DND-41 (cell line): ENCODE results near the gene CLEC5A.

Source experiments
- ATAC-seq: fragments of 200-7000 bp; cut with Tn5 transposase; 3 replicates; pipeline ENCODE4 v1.9.1; 2021; ENCODE audit warnings: low read depth; ENCODE audit not compliant: insufficient read depth
- DNase-seq: peaks from one replicate; pipeline ENCODE4 v3.0.0-alpha.2; 2020
- H2AFZ ChIP-seq: 2 replicates; pipeline ENCODE4 v1.6.0; 2012; ENCODE audit warnings: low read depth, low read length
- H3K27ac ChIP-seq: 2 replicates; pipeline ENCODE4 v1.5.1; 2012; ENCODE audit warnings: low read length, inconsistent platforms
- H3K27me3 ChIP-seq: fragments of 200-600 bp; sonication (generic); 2 replicates; pipeline ENCODE4 v1.6.0; 2012; ENCODE audit warnings: low read length, mild to moderate bottlenecking, inconsistent platforms; ENCODE audit not compliant: insufficient read depth, poor library complexity
- H3K36me3 ChIP-seq: 2 replicates; pipeline ENCODE4 v1.5.1; 2012; ENCODE audit warnings: low read length, inconsistent platforms; ENCODE audit not compliant: insufficient read depth
- H3K4me1 ChIP-seq: 2 replicates; pipeline ENCODE4 v1.5.1; 2012; ENCODE audit warnings: mild to moderate bottlenecking, low read length; ENCODE audit not compliant: insufficient read depth
- H3K4me2 ChIP-seq: 2 replicates; pipeline ENCODE4 v1.6.0; 2012; ENCODE audit warnings: mild to moderate bottlenecking, moderate library complexity, low read length, inconsistent platforms; ENCODE audit not compliant: insufficient read depth
- H3K4me3 ChIP-seq, 2 experiments: fragments of 200-600 bp in 1 of 2; shearing (Covaris generic) in 1 of 2; 2 replicates each; pipeline ENCODE4 v1.5.1; 2012 to 2016; ENCODE audit warnings: inconsistent platforms in 2 of 2, low read length in 2 of 2, mild to moderate bottlenecking in 2 of 2, low read depth in 1 of 2, moderate library complexity in 1 of 2
- H3K79me2 ChIP-seq: 2 replicates; pipeline ENCODE4 v1.6.0; 2012; ENCODE audit warnings: low read length, inconsistent platforms; ENCODE audit not compliant: insufficient read depth
- H3K9ac ChIP-seq: 2 replicates; pipeline ENCODE4 v1.6.0; 2012; ENCODE audit warnings: low read depth, mild to moderate bottlenecking, inconsistent platforms, low read length, moderate library complexity
- H3K9me3 ChIP-seq: 2 replicates; pipeline ENCODE4 v1.5.1; 2012; ENCODE audit warnings: low read length, moderate library complexity, mild to moderate bottlenecking, inconsistent platforms; ENCODE audit not compliant: insufficient read depth, severe bottlenecking
- H4K20me1 ChIP-seq: 2 replicates; pipeline ENCODE4 v1.6.0; 2012; ENCODE audit warnings: low read length; ENCODE audit not compliant: insufficient read depth
- CTCF ChIP-seq: IDR thresholded peaks from 2 replicates; pipeline ENCODE4 v1.5.1; 2012; ENCODE audit warnings: borderline replicate concordance, low read length, moderate library complexity, mild to moderate bottlenecking; ENCODE audit not compliant: poor library complexity, severe bottlenecking; ENCODE audit errors: extremely low read depth
- EZH2 ChIP-seq: IDR thresholded peaks from 3 replicates; pipeline ENCODE4 v1.6.1; 2012; ENCODE audit warnings: borderline replicate concordance, low read depth, mild to moderate bottlenecking, moderate library complexity, low read length, inconsistent platforms; ENCODE audit not compliant: severe bottlenecking

The CLEC5A gene

GRCh38 chr7:141979568-141979967 lies 32.8 kb upstream of the CLEC5A start:
- no peak overlapping the region for H3K4me3 ChIP-seq
- no peak for ATAC-seq
- H3K4me1 ChIP-seq: peaks cover 11% of the 10 kb centered on the region
- H3K9me3 ChIP-seq: no peaks in the 10 kb centered on the region
- no peaks in the 10 kb centered on the region for H3K27me3 ChIP-seq
- no peaks in the 10 kb centered on the region for H4K20me1 ChIP-seq
- no peaks in the 10 kb centered on the region for H3K79me2 ChIP-seq
- TF ChIP-seq EZH2 (no peak), CTCF (no peak)
- H3K9ac ChIP-seq: no peak overlapping the region
- no peak overlapping the region for H2AFZ ChIP-seq
- H3K27ac ChIP-seq: no peak overlapping the region
- no peak for DNase-seq
- H3K36me3 ChIP-seq: no peaks in the 10 kb centered on the region
- no peak overlapping the region for H3K4me2 ChIP-seq

- Histone ChIP-seq H3K79me2 (no peaks in the 10 kb centered on the region), H4K20me1 (no peaks in the 10 kb centered on the region), H3K36me3 (no peaks in the 10 kb centered on the region), H3K4me1 (peaks cover 11% of the 10 kb centered on the region), H3K9ac (no peak overlapping the region), H3K27ac (no peak overlapping the region), H3K4me2 (no peak overlapping the region), H2AFZ (no peak overlapping the region), H3K4me3 (no peak overlapping the region), H3K9me3 (no peaks in the 10 kb centered on the region), H3K27me3 (no peaks in the 10 kb centered on the region)
- no peak for TF ChIP-seq CTCF
- TF ChIP-seq EZH2: no peak
- DNase-seq (no peak), ATAC-seq (no peak)
Measured at GRCh38 chr7:141978351-141978750, 31.6 kb upstream of the CLEC5A start.

GRCh38 chr7:141976524-141977245 lies 29.9 kb upstream of the CLEC5A start:
- no peaks in the 10 kb centered on the region for H3K9me3 ChIP-seq
- no peak for DNase-seq
- H3K4me2 ChIP-seq: peak overlapping the region; percentile 72
- H3K79me2 ChIP-seq: no peaks in the 10 kb centered on the region
- peak overlapping the region; percentile 88 for H2AFZ ChIP-seq
- peak overlapping the region in 1 of 2 experiments; percentile 56; a peak in 2 of 4 replicates for H3K4me3 ChIP-seq
- no peak for TF ChIP-seq CTCF
- no peak for TF ChIP-seq EZH2
- no peak overlapping the region for H3K27ac ChIP-seq
- H3K4me1 ChIP-seq: peaks cover 11% of the 10 kb centered on the region
- H3K36me3 ChIP-seq: no peaks in the 10 kb centered on the region
- no peak for ATAC-seq
- H4K20me1 ChIP-seq: no peaks in the 10 kb centered on the region
- no peaks in the 10 kb centered on the region for H3K27me3 ChIP-seq
- H3K9ac ChIP-seq: no peak overlapping the region
